Keratinocyte (primary cell): ENCODE measurements around the gene SNTG2. TPM values are rescaled to one million over a fixed set of nuclear protein-coding genes. Genes with fewer than 3 reads are reported as not detected.

Source experiments
- DNase-seq: peaks from one replicate; pipeline ENCODE4 v3.0.0-alpha.2; 2011; ENCODE audit warnings: low read depth, missing footprints, low spot score
- FAIRE-seq: peaks from 2 replicates; lab custom pipeline; 2011; peaks lifted over from hg19 to GRCh38; lab: Jason Lieb, UNC
- H2AFZ ChIP-seq: 2 replicates; pipeline ENCODE4 v1.6.0; 2012; ENCODE audit warnings: low read length, control low read depth, inconsistent platforms; ENCODE audit not compliant: control insufficient read depth
- H3K27ac ChIP-seq: 2 replicates; pipeline ENCODE4 v1.5.1; 2011; ENCODE audit warnings: low read length; ENCODE audit not compliant: control insufficient read depth, insufficient read depth
- H3K27me3 ChIP-seq: 3 replicates; pipeline ENCODE4 v1.6.0; 2011; ENCODE audit warnings: low read length; ENCODE audit not compliant: control insufficient read depth, insufficient read depth; ENCODE audit errors: extremely low read depth
- H3K36me3 ChIP-seq, 2 experiments: 2 replicates in 1 of 2; 3 replicates in 1 of 2; pipeline ENCODE4 v1.5.1; 2011; ENCODE audit warnings: low read length in 2 of 2, mild to moderate bottlenecking in 1 of 2; ENCODE audit not compliant: control insufficient read depth in 2 of 2, insufficient read depth in 2 of 2; ENCODE audit errors: extremely low read depth in 1 of 2
- H3K4me1 ChIP-seq: 3 replicates; pipeline ENCODE4 v1.5.1; 2011; ENCODE audit warnings: low read length; ENCODE audit not compliant: control insufficient read depth, insufficient read depth; ENCODE audit errors: extremely low read depth
- H3K4me2 ChIP-seq: 3 replicates; pipeline ENCODE4 v1.6.0; 2011; ENCODE audit warnings: low read depth, low read length; ENCODE audit not compliant: control insufficient read depth, insufficient read depth; ENCODE audit errors: extremely low read depth
- H3K4me3 ChIP-seq, 3 experiments: fragments of 200-600 bp in 1 of 3; sonication (generic) in 1 of 3; 2 replicates in 2 of 3; 3 replicates in 1 of 3; pipeline ENCODE4 v1.5.1; 2011 to 2016; ENCODE audit warnings: low read length in 3 of 3, mild to moderate bottlenecking in 3 of 3, control low read depth in 2 of 3, inconsistent platforms in 1 of 3, low read depth in 1 of 3, mixed read lengths in 1 of 3, mixed run types in 1 of 3, moderate library complexity in 1 of 3; ENCODE audit not compliant: control insufficient read depth in 2 of 3, insufficient read depth in 2 of 3; ENCODE audit errors: extremely low read depth in 1 of 3
- H3K79me2 ChIP-seq: 2 replicates; pipeline ENCODE4 v1.6.0; 2012; ENCODE audit warnings: low read length; ENCODE audit not compliant: control insufficient read depth, insufficient read depth
- H3K9ac ChIP-seq: 3 replicates; pipeline ENCODE4 v1.6.0; 2011; ENCODE audit warnings: low read length; ENCODE audit not compliant: control insufficient read depth, insufficient read depth; ENCODE audit errors: extremely low read depth
- H3K9me1 ChIP-seq: 3 replicates; pipeline ENCODE4 v1.6.0; 2011; ENCODE audit warnings: low read length; ENCODE audit not compliant: control insufficient read depth, insufficient read depth; ENCODE audit errors: extremely low read depth
- H3K9me3 ChIP-seq: 2 replicates; pipeline ENCODE4 v1.5.1; 2012; ENCODE audit warnings: low read depth, low read length; ENCODE audit not compliant: control insufficient read depth
- H4K20me1 ChIP-seq: 3 replicates; pipeline ENCODE4 v1.6.0; 2011; ENCODE audit warnings: low read length; ENCODE audit not compliant: control insufficient read depth, insufficient read depth; ENCODE audit errors: extremely low read depth
- CTCF ChIP-seq, 3 experiments: IDR thresholded peaks in 1 of 3; conservative IDR thresholded peaks in 1 of 3; optimal IDR thresholded peaks in 1 of 3; 2 replicates in 2 of 3; 3 replicates in 1 of 3; pipeline versions ENCODE3 to v1.5.1; 2011; ENCODE audit warnings: low read length in 3 of 3, mild to moderate bottlenecking in 3 of 3, moderate library complexity in 2 of 3, control low read depth in 1 of 3, inconsistent platforms in 1 of 3; ENCODE audit not compliant: insufficient read depth in 2 of 3; ENCODE audit errors: extremely low read depth in 1 of 3
- EZH2 ChIP-seq: IDR thresholded peaks from one replicate; pipeline ENCODE4 v1.6.1; 2012; ENCODE audit warnings: inconsistent platforms, mild to moderate bottlenecking, low read length, moderate library complexity
- dilution Hi-C: fragments of 300-500 bp; cut with MboI; formaldehyde crosslinking; loops from one replicate; pipeline ENCODE4 v1.7.0; 2020; ENCODE audit warnings: low sequenced_read_pairs; ENCODE audit not compliant: extremely low pct_ligation_motif_present
- polyA plus RNA-seq, 5 experiments: library from polyadenylated mRNA; depleted of rRNA in 3 of 5; stranded (reverse) in 3 of 5; stranded (forward) in 1 of 5; unstranded in 1 of 5; fragments of >200 nt; gene quantifications; 1 replicate in 1 of 5; 2 replicates in 3 of 5; 3 replicates in 1 of 5; pipeline versions ENCODE4 v1.2.1 to v1.2.3, GENCODE V29; 2011 to 2012; ENCODE audit warnings: missing spikeins in 2 of 5, low read depth in 1 of 5, low replicate concordance in 1 of 5

Gene SNTG2
- polyA plus RNA-seq, 1 donor (not counting 4 experiments of a cell fraction or from before 2014, with no cell fraction given): not detected

- Histone ChIP-seq H3K27ac (no peak overlapping the region), H3K36me3 (no peaks in the 10 kb centered on the region), H2AFZ (no peak overlapping the region), H3K27me3 (no peaks in the 10 kb centered on the region), H3K4me1 (no peaks in the 10 kb centered on the region), H3K9ac (no peak overlapping the region), H4K20me1 (no peaks in the 10 kb centered on the region), H3K79me2 (no peaks in the 10 kb centered on the region), H3K9me1 (no peaks in the 10 kb centered on the region), H3K9me3 (no peaks in the 10 kb centered on the region), H3K4me2 (no peak overlapping the region), H3K4me3 (no peak overlapping the region)
- TF ChIP-seq EZH2: no peak
- no peak for TF ChIP-seq CTCF (optimal IDR thresholded peaks at IDR 0.05 in 1 of 3, IDR thresholded peaks at IDR 0.05 in 1 of 3, conservative IDR thresholded peaks at IDR 0.05 in 1 of 3; ENCODE audit: extremely low read depth in 1 of 3, insufficient read depth in 2 of 3, low read length in 3 of 3)
- DNase-seq: no peak
- dilution Hi-C loops: no loop called here
- FAIRE-seq: no peak
These were observed 416.0 kb downstream of the SNTG2 start for GRCh38 chr2:1366546-1367134.

GRCh38 chr2:1367601-1368000 lies 417.0 kb downstream of the SNTG2 start:
- Histone ChIP-seq H4K20me1 (no peaks in the 10 kb centered on the region), H3K79me2 (no peaks in the 10 kb centered on the region), H2AFZ (no peak overlapping the region), H3K27ac (no peak overlapping the region), H3K9me3 (no peaks in the 10 kb centered on the region), H3K36me3 (no peaks in the 10 kb centered on the region), H3K4me1 (no peaks in the 10 kb centered on the region), H3K9ac (no peak overlapping the region), H3K9me1 (no peaks in the 10 kb centered on the region), H3K4me3 (no peak overlapping the region), H3K4me2 (no peak overlapping the region), H3K27me3 (no peaks in the 10 kb centered on the region)
- TF ChIP-seq EZH2: no peak
- TF ChIP-seq CTCF (optimal IDR thresholded peaks at IDR 0.05 in 1 of 3, IDR thresholded peaks at IDR 0.05 in 1 of 3, conservative IDR thresholded peaks at IDR 0.05 in 1 of 3; ENCODE audit: extremely low read depth in 1 of 3, insufficient read depth in 2 of 3, low read length in 3 of 3): no peak
- dilution Hi-C loops: no loop called here
- no peak for DNase-seq
- no peak for FAIRE-seq
